GM06990 (cell line): ENCODE measurements around the gene HAUS5.
"Not testable (repeated sequence)": the region's sequence is repeated elsewhere in the genome, so short reads cannot be mapped to it uniquely, and the experiment has no call there.

Source experiments
- DNase-seq: peaks from one replicate; pipeline ENCODE4 v3.0.0-alpha.2; 2011; ENCODE audit not compliant: insufficient read length; ENCODE audit errors: extremely low read depth
- H3K27me3 ChIP-seq: replicated peaks from 2 replicates; pipeline ENCODE4 v1.6.0; 2011; ENCODE audit warnings: low read length; ENCODE audit not compliant: control insufficient read depth, insufficient read depth
- H3K36me3 ChIP-seq: 2 replicates; pipeline ENCODE4 v1.5.1; 2011; ENCODE audit warnings: low read length; ENCODE audit not compliant: control insufficient read depth, insufficient read depth
- H3K4me3 ChIP-seq: replicated peaks from 2 replicates; pipeline ENCODE4 v1.5.1; 2011; ENCODE audit warnings: low read depth, mild to moderate bottlenecking, control low read depth, low read length
- TF ChIP-seq, protein P1 (sequence below): IDR thresholded peaks from 2 replicates; pipeline ENCODE4 v1.5.1; 2011; ENCODE audit warnings: low read length, control low read depth, mild to moderate bottlenecking, inconsistent platforms; ENCODE audit not compliant: insufficient read depth, poor library complexity, severe bottlenecking

Gene HAUS5

DNA sequence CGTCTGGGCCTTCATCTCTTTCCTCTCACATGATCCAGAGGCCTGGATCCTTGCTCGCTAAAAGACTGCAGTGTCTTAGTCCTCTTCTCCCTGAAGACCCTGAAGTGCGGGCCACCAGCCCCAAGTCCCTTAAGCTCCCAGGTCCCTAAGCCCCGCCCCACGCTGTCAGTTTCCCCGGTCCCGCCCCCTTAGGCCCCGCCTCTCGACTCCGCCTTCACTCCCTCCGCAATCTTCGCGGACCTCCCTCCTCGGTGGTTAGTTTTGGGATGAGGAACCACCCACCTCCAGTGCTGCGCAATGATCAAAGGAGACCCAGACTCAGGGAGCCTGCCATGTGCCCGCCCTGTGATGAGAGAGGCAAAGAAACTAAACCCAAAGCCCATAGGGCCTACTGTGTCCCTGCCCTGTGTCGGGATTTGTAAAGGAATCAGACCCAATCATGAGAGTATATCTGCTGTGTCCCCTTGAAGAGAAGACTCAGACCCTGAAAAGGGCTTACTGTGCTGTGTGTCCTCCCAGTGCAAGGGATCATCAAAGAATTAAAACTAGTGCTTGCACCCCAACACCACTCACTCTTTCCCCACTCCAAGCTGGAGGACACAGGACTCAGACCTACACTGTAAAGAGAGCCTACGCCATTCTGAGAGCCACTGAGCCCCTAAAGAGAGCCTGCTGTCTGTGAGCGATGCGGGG is 32.6 kb downstream of the HAUS5 start:
- no peaks in the 10 kb centered on the region for H3K27me3 ChIP-seq
- DNase-seq, result peak; percentile 70
- no peaks in the 10 kb centered on the region; the same call in 1 of the 2 replicates for H3K36me3 ChIP-seq
- peak overlapping the region; percentile 64 for H3K4me3 ChIP-seq
- TF ChIP-seq, protein P1, sequence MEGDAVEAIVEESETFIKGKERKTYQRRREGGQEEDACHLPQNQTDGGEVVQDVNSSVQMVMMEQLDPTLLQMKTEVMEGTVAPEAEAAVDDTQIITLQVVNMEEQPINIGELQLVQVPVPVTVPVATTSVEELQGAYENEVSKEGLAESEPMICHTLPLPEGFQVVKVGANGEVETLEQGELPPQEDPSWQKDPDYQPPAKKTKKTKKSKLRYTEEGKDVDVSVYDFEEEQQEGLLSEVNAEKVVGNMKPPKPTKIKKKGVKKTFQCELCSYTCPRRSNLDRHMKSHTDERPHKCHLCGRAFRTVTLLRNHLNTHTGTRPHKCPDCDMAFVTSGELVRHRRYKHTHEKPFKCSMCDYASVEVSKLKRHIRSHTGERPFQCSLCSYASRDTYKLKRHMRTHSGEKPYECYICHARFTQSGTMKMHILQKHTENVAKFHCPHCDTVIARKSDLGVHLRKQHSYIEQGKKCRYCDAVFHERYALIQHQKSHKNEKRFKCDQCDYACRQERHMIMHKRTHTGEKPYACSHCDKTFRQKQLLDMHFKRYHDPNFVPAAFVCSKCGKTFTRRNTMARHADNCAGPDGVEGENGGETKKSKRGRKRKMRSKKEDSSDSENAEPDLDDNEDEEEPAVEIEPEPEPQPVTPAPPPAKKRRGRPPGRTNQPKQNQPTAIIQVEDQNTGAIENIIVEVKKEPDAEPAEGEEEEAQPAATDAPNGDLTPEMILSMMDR, result no peak

DNA sequence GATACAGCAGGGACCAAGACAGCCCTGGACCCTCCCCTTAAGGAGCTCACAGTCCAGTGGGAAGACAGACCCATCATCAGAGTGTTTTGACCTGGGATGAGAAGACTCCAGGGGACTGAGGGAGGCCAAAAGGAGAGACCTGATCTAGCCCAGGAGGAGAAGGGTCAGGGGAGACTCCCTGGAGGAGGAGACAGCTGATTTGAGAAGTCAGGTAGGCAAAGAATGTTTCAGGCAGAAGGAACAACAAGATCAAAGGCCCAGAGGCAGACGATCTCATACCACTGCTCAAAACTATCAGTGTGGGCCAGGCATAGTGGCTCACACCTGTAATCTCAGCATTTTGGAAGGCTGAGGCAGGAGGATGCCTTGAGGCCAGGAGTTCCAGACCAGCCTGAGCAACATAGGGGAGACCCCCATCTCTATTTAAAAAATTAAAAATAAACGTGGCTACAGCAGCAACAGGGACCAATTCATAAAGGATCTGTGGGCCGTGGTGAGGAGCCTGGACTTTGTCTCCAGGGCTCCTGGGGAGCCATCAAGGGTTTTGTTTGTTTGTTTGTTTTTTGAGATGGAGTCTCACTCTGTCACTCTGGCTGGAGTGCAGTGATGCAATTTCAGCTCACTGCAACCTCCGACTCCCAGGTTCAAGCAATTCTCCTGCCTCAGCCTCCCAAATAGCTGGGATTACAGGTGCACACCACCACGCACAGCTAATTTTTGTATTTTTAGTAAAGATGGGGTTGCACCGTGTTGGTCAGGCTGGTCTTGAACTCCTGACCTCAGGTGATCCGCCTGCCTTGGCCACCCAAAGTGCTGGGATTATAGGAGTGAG is 33.4 kb downstream of the HAUS5 start:
- TF ChIP-seq, protein P1, result no peak
- H3K36me3 ChIP-seq, result peaks cover under 1% of the 10 kb centered on the region; the same call in 1 of the 2 replicates
- no peak for DNase-seq
- no peak overlapping the region for H3K4me3 ChIP-seq
- H3K27me3 ChIP-seq, result no peaks in the 10 kb centered on the region

DNA sequence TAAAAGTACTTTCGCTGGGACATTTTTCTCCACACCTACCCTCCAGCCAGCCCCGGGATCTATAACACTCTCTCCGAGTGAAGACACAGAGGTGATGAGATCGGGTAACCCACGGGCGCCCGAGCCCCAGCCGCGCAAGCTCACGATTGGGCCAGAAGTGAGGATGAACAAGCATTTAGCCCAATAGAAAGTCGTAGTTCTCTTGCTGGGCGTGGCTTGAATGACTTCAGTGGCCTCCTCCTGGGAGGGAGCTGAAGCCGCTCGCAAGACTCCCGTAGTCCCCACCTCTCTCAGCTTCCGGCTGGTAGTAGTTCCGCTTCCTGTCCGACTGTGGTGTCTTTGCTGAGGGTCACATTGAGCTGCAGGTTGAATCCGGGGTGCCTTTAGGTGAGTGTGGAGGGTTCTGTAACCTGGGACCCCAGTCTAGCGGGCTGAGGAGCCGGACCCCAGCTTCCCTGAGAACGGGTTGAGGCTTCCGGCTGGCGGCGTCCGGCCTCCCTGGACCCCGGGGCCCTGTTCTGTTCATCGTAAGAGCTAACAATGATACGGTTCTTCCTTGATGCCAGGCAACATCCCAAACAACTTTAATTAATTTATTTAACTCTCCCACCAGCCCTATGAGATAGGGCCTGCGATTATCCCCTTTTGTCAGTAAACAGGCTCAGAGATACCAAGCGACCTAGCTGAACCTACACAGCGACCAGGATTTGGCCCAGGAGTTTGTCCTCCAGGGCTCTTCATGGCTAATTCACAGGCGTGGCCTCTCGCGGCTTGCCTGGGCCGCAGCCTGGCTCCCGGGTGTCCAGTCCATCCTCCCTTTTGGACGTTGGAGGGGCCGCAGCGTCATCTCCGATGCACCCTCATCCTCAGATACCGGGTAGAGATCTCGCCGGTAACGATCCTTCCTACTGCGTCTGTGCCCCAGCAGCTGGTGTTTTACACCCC is 35.8 kb downstream of the HAUS5 start, which contains the start of gene COX6B1:
Gene COX6B1 (plus strand): TSS at position 307 of the 945 bp plus-strand sequence. CDS start 2,921 bp downstream, outside the sequence.
- Histone ChIP-seq H3K4me3 (peak within 1 kb of the TSS; percentile 67), H3K27me3 (no peaks in the 10 kb centered on the region), H3K36me3 (peaks cover 5% of the 10 kb centered on the region)
- DNase-seq, result peak; percentile 89
- TF ChIP-seq, protein P1, result no peak

DNA sequence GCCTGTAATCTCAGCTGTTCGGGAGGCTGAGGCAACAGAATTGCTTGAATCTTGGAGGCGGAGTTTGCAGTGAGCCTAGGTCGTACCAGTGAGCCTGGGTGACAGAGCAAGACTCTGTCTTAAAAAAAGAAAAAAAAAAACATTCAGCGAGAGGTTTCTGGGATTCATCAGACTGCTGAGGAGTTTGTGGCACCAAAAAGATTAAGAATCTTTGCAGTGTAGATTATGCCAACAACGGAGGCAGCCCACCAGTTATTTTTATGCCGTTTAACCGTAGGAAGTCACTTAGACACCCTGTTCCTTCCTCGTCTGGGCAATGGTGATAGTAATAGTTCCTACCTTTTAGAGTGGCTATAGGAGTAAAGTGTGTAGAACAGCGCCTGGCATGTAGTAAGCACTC is 38.0 kb downstream of the HAUS5 start:
- no peak for DNase-seq
- H3K4me3 ChIP-seq, result no peak overlapping the region
- TF ChIP-seq, protein P1, result no peak
- H3K27me3 ChIP-seq, result no peaks in the 10 kb centered on the region
- peaks cover 11% of the 10 kb centered on the region for H3K36me3 ChIP-seq

DNA sequence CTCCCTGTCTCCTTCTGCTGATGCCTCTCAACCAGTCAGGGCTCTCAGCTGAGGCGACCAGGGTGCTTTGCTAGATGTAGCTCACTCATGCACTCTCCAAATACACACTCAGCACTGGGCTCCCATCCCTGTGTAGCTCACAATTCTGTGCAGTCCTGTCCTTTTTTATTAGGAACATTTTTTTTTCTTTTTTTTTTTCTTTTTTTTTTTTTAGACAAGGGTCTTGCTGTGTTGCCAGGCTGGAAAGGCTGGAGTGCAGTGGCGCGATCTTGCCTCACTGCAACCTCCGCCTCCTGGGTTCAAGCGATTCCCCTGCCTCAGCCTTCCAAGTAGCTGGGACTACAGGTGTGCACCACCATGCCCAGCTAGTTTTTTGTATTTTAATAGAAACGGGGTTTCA is 42.3 kb downstream of the HAUS5 start:
- not testable (repeated sequence) for DNase-seq, H3K27me3 ChIP-seq, H3K4me3 ChIP-seq
- H3K36me3 ChIP-seq, result peaks cover 21% of the 10 kb centered on the region

DNA sequence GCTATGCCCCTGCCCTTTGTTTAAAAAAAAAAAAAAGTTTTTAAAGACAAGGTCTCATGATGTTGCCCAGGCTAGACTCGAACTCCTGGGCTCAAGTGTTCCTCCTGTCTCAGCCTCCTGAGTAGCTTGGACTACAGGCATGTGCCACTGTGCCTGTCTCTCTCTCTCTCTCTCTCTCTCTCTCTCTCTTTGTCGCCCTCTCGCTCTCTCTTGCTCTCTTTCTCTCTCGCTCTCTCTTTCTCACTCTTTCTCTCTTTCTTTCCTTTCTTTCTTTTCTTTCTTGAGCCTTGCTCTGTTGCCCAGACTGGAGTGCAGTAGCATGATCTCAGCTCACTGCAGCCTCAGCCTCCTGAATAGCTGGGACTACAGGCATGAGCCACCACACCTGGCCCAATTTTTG is 43.1 kb downstream of the HAUS5 start:
- no peak for DNase-seq
- Histone ChIP-seq H3K27me3 (no peaks in the 10 kb centered on the region), H3K36me3 (peaks cover 21% of the 10 kb centered on the region), H3K4me3 (no peak overlapping the region)
- TF ChIP-seq, protein P1, result no peak
